ENCODE data around the gene ZNF155. TPM values are rescaled to one million over a fixed set of nuclear protein-coding genes. Genes with fewer than 3 reads are reported as not detected.

The ZNF155 gene
- total RNA-seq, 1 donor, result 6.5 TPM

DNA sequence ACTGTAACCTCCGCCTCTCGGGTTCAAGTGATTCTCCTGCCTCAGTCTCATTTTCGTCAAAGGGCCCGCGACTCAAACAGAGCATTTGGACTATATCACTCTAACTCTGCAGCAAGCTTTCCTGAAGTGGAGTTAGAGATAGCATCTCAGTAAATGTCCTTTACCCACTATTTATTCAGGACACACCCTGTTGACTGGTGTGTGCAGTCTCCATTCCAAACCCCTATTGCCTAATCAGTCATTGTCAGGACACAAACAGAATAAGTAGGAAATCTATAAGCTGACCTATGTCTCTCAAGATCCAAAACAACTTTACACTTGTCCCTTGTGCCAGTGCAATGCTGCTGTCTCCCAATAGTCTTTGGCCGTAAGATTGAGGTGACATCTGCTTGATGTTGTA lies 42.6 kb downstream of the ZNF155 start:
- H3K4me3 ChIP-seq (ENCODE audit: insufficient read depth, low read length), result no peak overlapping the region
- TF ChIP-seq, protein P1, sequence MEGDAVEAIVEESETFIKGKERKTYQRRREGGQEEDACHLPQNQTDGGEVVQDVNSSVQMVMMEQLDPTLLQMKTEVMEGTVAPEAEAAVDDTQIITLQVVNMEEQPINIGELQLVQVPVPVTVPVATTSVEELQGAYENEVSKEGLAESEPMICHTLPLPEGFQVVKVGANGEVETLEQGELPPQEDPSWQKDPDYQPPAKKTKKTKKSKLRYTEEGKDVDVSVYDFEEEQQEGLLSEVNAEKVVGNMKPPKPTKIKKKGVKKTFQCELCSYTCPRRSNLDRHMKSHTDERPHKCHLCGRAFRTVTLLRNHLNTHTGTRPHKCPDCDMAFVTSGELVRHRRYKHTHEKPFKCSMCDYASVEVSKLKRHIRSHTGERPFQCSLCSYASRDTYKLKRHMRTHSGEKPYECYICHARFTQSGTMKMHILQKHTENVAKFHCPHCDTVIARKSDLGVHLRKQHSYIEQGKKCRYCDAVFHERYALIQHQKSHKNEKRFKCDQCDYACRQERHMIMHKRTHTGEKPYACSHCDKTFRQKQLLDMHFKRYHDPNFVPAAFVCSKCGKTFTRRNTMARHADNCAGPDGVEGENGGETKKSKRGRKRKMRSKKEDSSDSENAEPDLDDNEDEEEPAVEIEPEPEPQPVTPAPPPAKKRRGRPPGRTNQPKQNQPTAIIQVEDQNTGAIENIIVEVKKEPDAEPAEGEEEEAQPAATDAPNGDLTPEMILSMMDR (IDR thresholded peaks at IDR 0.05; ENCODE audit: extremely low read depth, low read depth, low read length), result no peak
- H4K20me1 ChIP-seq (ENCODE audit: insufficient read depth, low read length), result no peaks in the 10 kb centered on the region
- no peak overlapping the region for H3K27ac ChIP-seq (ENCODE audit: low read depth, low read length)
- no peak overlapping the region for H3K4me2 ChIP-seq (ENCODE audit: insufficient read depth, low read length)
- no peak overlapping the region for H2AFZ ChIP-seq (ENCODE audit: low read length)
- H3K36me3 ChIP-seq (ENCODE audit: insufficient read depth, low read length), result peaks cover 42% of the 10 kb centered on the region
- no peaks in the 10 kb centered on the region for H3K27me3 ChIP-seq (ENCODE audit: insufficient read depth, low read length)
- H3K4me1 ChIP-seq (ENCODE audit: insufficient read depth, low read length), result peaks cover 5% of the 10 kb centered on the region
- H3K79me2 ChIP-seq (ENCODE audit: insufficient read depth, low read length), result peaks cover 13% of the 10 kb centered on the region
- no peak for DNase-seq (ENCODE audit: insufficient read length, low spot score, missing footprints)
- peaks cover 7% of the 10 kb centered on the region for H3K9me3 ChIP-seq (ENCODE audit: low read depth, low read length)

DNA sequence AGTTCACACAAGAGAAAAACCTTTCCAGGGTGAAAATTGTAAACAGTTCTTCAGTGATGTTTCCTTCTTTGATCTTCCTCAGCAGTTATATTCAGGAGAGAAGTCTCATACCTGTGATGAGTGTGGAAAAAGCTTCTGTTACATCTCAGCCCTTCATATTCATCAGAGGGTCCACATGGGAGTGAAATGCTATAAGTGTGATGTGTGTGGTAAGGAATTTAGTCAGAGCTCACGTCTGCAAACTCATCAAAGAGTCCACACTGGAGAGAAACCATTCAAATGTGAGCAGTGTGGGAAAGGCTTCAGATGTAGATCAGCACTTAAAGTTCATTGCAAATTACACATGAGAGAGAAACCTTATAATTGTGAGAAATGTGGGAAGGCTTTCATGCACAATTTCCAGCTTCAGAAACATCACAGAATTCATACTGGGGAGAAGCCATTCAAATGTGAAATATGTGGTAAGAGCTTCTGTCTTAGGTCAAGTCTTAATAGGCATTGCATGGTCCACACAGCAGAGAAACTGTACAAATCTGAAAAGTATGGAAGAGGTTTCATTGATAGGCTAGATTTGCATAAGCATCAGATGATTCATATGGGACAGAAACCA lies 48.1 kb downstream of the ZNF155 start:
- no peak for DNase-seq (ENCODE audit: insufficient read length, low spot score, missing footprints)
- Histone ChIP-seq H3K4me2 (ENCODE audit: insufficient read depth, low read length) (no peak overlapping the region), H3K27me3 (ENCODE audit: insufficient read depth, low read length) (no peaks in the 10 kb centered on the region), H3K27ac (ENCODE audit: low read depth, low read length) (no peak overlapping the region), H3K79me2 (ENCODE audit: insufficient read depth, low read length) (no peaks in the 10 kb centered on the region), H4K20me1 (ENCODE audit: insufficient read depth, low read length) (no peaks in the 10 kb centered on the region), H3K36me3 (ENCODE audit: insufficient read depth, low read length) (peaks cover 51% of the 10 kb centered on the region), H2AFZ (ENCODE audit: low read length) (no peak overlapping the region), H3K4me1 (ENCODE audit: insufficient read depth, low read length) (no peaks in the 10 kb centered on the region), H3K4me3 (ENCODE audit: insufficient read depth, low read length) (no peak overlapping the region), H3K9me3 (ENCODE audit: low read depth, low read length) (peaks cover 21% of the 10 kb centered on the region)
- TF ChIP-seq, protein P1 (IDR thresholded peaks at IDR 0.05; ENCODE audit: extremely low read depth, low read depth, low read length), result no peak

DNA sequence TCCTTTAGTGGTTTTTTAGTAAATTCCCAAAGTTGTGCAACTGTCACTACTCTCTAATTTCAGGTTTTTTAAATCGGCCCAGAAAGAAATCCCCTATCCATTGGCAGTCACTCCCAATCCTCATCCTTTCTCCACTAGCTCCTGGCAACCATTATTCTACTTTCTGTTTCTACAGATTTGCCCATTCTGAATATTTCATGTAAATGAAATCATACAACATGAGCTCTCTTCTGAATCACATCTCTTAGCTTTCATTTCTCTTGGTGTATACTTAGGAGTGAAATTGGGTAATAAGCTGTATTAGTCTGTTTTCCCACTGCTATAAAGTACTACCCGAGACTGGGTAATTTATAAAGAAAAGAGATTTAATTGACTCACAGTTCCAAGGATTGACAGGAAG lies 58.2 kb downstream of the ZNF155 start:
- H3K27ac ChIP-seq (ENCODE audit: low read depth, low read length), result no peak overlapping the region
- no peak overlapping the region for H3K4me3 ChIP-seq (ENCODE audit: insufficient read depth, low read length)
- no peaks in the 10 kb centered on the region for H3K36me3 ChIP-seq (ENCODE audit: insufficient read depth, low read length)
- no peaks in the 10 kb centered on the region for H3K27me3 ChIP-seq (ENCODE audit: insufficient read depth, low read length)
- no peaks in the 10 kb centered on the region for H3K79me2 ChIP-seq (ENCODE audit: insufficient read depth, low read length)
- no peak for DNase-seq (ENCODE audit: insufficient read length, low spot score, missing footprints)
- no peaks in the 10 kb centered on the region for H3K4me1 ChIP-seq (ENCODE audit: insufficient read depth, low read length)
- TF ChIP-seq, protein P1 (IDR thresholded peaks at IDR 0.05; ENCODE audit: extremely low read depth, low read depth, low read length), result no peak
- H3K4me2 ChIP-seq (ENCODE audit: insufficient read depth, low read length), result no peak overlapping the region
- no peaks in the 10 kb centered on the region for H3K9me3 ChIP-seq (ENCODE audit: low read depth, low read length)
- no peak overlapping the region for H2AFZ ChIP-seq (ENCODE audit: low read length)
- H4K20me1 ChIP-seq (ENCODE audit: insufficient read depth, low read length), result no peaks in the 10 kb centered on the region

Small RNAs within 50 kb of the gene (small RNA-seq; reads per million reads assigned to genes)
- not detected for gene AC006213.5

Other genes with a start within 250 kb of the ZNF155 start
- 14.5 and 17.4 TPM in 2 replicates for gene SMG9, start 229.2 kb upstream of the ZNF155 start, total RNA-seq
- gene KCNN4, start 203.2 kb upstream of the ZNF155 start, total RNA-seq, result 6.5 and 7.2 TPM in 2 replicates
- gene LYPD5, start 181.7 kb upstream of the ZNF155 start, total RNA-seq, result 0.29 and 0.72 TPM in 2 replicates
- gene ZNF283, start 156.9 kb upstream of the ZNF155 start, total RNA-seq, result 13.4 and 15.6 TPM in 2 replicates
- 1.5 and 2.9 TPM in 2 replicates for gene ZNF404, start 100.2 kb upstream of the ZNF155 start, total RNA-seq
- 15.6 and 22.7 TPM in 2 replicates for gene ZNF45, start 48.9 kb upstream of the ZNF155 start, total RNA-seq
- gene ZNF221, start 33.0 kb upstream of the ZNF155 start, total RNA-seq, result 9.0 and 9.7 TPM in 2 replicates
- 7.1 and 7.2 TPM in 2 replicates for gene ZNF230, start 18.8 kb downstream of the ZNF155 start, total RNA-seq
- gene ZNF222, start 41.2 kb downstream of the ZNF155 start, total RNA-seq, result 6.8 and 7.6 TPM in 2 replicates
- gene ZNF223, start 67.8 kb downstream of the ZNF155 start, total RNA-seq, result 5.8 and 6.8 TPM in 2 replicates
- gene ZNF284, start 88.0 kb downstream of the ZNF155 start, total RNA-seq, result 3.8 and 4.3 TPM in 2 replicates
- 32.6 and 36.8 TPM in 2 replicates for gene ZNF224, start 110.2 kb downstream of the ZNF155 start, total RNA-seq
- gene ZNF225, start 129.2 kb downstream of the ZNF155 start, total RNA-seq, result 6.2 and 6.8 TPM in 2 replicates
- 14.8 and 15.9 TPM in 2 replicates for gene ZNF234, start 157.4 kb downstream of the ZNF155 start, total RNA-seq
- gene ZNF226, start 180.9 kb downstream of the ZNF155 start, total RNA-seq, result 17.4 and 19.4 TPM in 2 replicates
- gene ZNF227, start 228.3 kb downstream of the ZNF155 start, total RNA-seq, result 20.6 and 21.5 TPM in 2 replicates

All from osteoblast (primary cell).